Measurements from ENCODE around the gene RUVBL2. TPM values are rescaled to one million over a fixed set of nuclear protein-coding genes. Genes with fewer than 3 reads are reported as not detected.
A peak's percentile ranks its signal among the peaks of the same experiment; 100 is the strongest.

The RUVBL2 gene
- total RNA-seq, 1 experiment from 2014 or later = 270 TPM

GRCh38 chr19:48994035-48994386, 324 bp downstream of the RUVBL2 start:
- Histone ChIP-seq H3K9me3 (ENCODE audit: control insufficient read depth in 1 of 2, insufficient read depth in 1 of 2, low read depth in 1 of 2, low read length in 2 of 2) (no peaks in the 10 kb centered on the region), H3K4me3 (replicated peaks in 1 of 2; ENCODE audit: low read depth in 1 of 2, low read length in 2 of 2) (peak overlapping the region; percentile 75 to 77), H3K9me2 (ENCODE audit: insufficient read depth) (no peaks in the 10 kb centered on the region), H3K4me1 (ENCODE audit: control insufficient read depth in 1 of 2, insufficient read depth in 2 of 2, low read length in 2 of 2) (peaks cover 15 to 34% of the 10 kb centered on the region in 2 experiments), H3K36me3 (ENCODE audit: control insufficient read depth in 1 of 2, insufficient read depth in 2 of 2, low read length in 2 of 2) (peaks cover 6 to 8% of the 10 kb centered on the region in 2 experiments; a peak in 2 of 4 replicates), H3K4me2 (ENCODE audit: low read length) (peak overlapping the region; percentile 92), H3K27me3 (ENCODE audit: insufficient read depth, low read length) (no peaks in the 10 kb centered on the region), H3K9ac (ENCODE audit: low read length) (peak overlapping the region; percentile 90), H3K79me2 (ENCODE audit: insufficient read depth, low read length) (peaks cover 79% of the 10 kb centered on the region), H4K20me1 (ENCODE audit: insufficient read depth) (peaks cover 14% of the 10 kb centered on the region; the same call in 1 of the 2 replicates), H3K27ac (ENCODE audit: low read depth, low read length) (peak overlapping the region; percentile 75), H2AFZ (ENCODE audit: low read depth, low read length, poor library complexity, severe bottlenecking) (no peak overlapping the region)
- no peak for DNase-seq (ENCODE audit: low read depth, low spot score)
- ChIA-PET RAD21 (ENCODE audit: low non-redundant PET in 1 of 2, low total read pairs in 2 of 2, uncharacterized antibody in 2 of 2, unreplicated experiment in 2 of 2) (interaction anchor here in 1 of 2 experiments (0.6 kb wide), 2 partner anchors 20 to 682 kb away, joined by 4 to 5 read pairs; no protein-coding TSS in a partner anchor), POLR2A (interaction anchor here (0.6 to 3.1 kb wide), 19 partner anchors 11 to 623 kb away, joined by 3 to 17 read pairs (median 6); partner anchors contain the start of genes DHDH, FTL, RPL18 and SPHK2), CTCF (interaction anchor here (0.8 to 2.5 kb wide), 30 partner anchors 10 to 385 kb away, joined by 3 to 44 read pairs (median 5); partner anchors contain the start of genes CGB2, CGB7, LHB and LIN7B)
- no peak for ATAC-seq
- TSS peak; percentile 80 for BruUV-seq (replicated peaks)
- intact Hi-C loops (cut with micrococcal nuclease) = no loop called here
- TF ChIP-seq POLR2A (IDR thresholded peaks at IDR 0.05; ENCODE audit: borderline replicate concordance, extremely low read depth, insufficient read depth, insufficient read length) = no peak

- no peak overlapping the region for H3K9ac ChIP-seq (ENCODE audit: low read length)
- TF ChIP-seq CTCF (IDR thresholded peaks at IDR 0.05 in 2 of 3, conservative IDR thresholded peaks at IDR 0.05 in 1 of 3; ENCODE audit: borderline replicate concordance in 1 of 3, insufficient read depth in 1 of 3, low read depth in 2 of 3, low read length in 2 of 3) = peak; percentile 67 to 80 (median 74); a peak in 5 of 6 replicates
- no peak for TF ChIP-seq SP1 (IDR thresholded peaks at IDR 0.05; ENCODE audit: low read depth)
- 0 out of 2 replicates have a peak, but pooled peaks have one; percentile 27 for TF ChIP-seq MAX (IDR thresholded peaks at IDR 0.05)
- peak; percentile 69 for TF ChIP-seq RAD21 (IDR thresholded peaks at IDR 0.05; ENCODE audit: low read depth)
- TF ChIP-seq TCF7L2 (IDR thresholded peaks at IDR 0.05; ENCODE audit: borderline replicate concordance, extremely low read depth, insufficient read depth, insufficient read length) = peak; percentile 40
- H3K9me3 ChIP-seq (ENCODE audit: control insufficient read depth in 1 of 2, insufficient read depth in 1 of 2, low read depth in 1 of 2, low read length in 2 of 2) = no peaks in the 10 kb centered on the region
- H3K36me3 ChIP-seq (ENCODE audit: control insufficient read depth in 1 of 2, insufficient read depth in 2 of 2, low read length in 2 of 2) = peaks cover 8 to 24% of the 10 kb centered on the region in 2 experiments; a peak in 3 of 4 replicates
- ChIA-PET CTCF (interaction anchor here (0.6 to 2.0 kb wide), 10 partner anchors 10 to 211 kb away, joined by 3 to 7 read pairs (median 4); no protein-coding TSS in a partner anchor), RAD21 (ENCODE audit: low non-redundant PET in 1 of 2, low total read pairs in 2 of 2, uncharacterized antibody in 2 of 2, unreplicated experiment in 2 of 2) (interaction anchor here in 1 of 2 experiments (0.7 kb wide), 1 partner anchor 100 kb away, joined by 3 read pairs; no protein-coding TSS in a partner anchor), POLR2A (interaction anchor here (0.6 to 1.0 kb wide), 2 partner anchors 16 to 76 kb away, joined by 3 read pairs; no protein-coding TSS in a partner anchor)
- peak; percentile 62 for DNase-seq (ENCODE audit: low read depth, low spot score)
- H3K4me1 ChIP-seq (ENCODE audit: control insufficient read depth in 1 of 2, insufficient read depth in 2 of 2, low read length in 2 of 2) = peaks cover 9 to 23% of the 10 kb centered on the region in 2 experiments
- H3K4me3 ChIP-seq (replicated peaks in 1 of 2; ENCODE audit: low read depth in 1 of 2, low read length in 2 of 2) = no peak overlapping the region
- BruUV-seq (replicated peaks) = no TSS peak
- H3K79me2 ChIP-seq (ENCODE audit: insufficient read depth, low read length) = peaks cover 87% of the 10 kb centered on the region
- peak; percentile 36 for ATAC-seq
- no peaks in the 10 kb centered on the region for H3K27me3 ChIP-seq (ENCODE audit: insufficient read depth, low read length)
- intact Hi-C loops (cut with micrococcal nuclease) = loop anchor here (2.0 to 5.0 kb wide), 2 partner anchors 211 to 224 kb away; no protein-coding TSS in a partner anchor
- peaks cover 14% of the 10 kb centered on the region; the same call in 1 of the 2 replicates for H4K20me1 ChIP-seq (ENCODE audit: insufficient read depth)
- H3K9me2 ChIP-seq (ENCODE audit: insufficient read depth) = no peaks in the 10 kb centered on the region
- peak overlapping the region; percentile 7; the same call in 1 of the 2 replicates for H3K4me2 ChIP-seq (ENCODE audit: low read length)
- peak overlapping the region; percentile 41 for H3K27ac ChIP-seq (ENCODE audit: low read depth, low read length)
- H2AFZ ChIP-seq (ENCODE audit: low read depth, low read length, poor library complexity, severe bottlenecking) = no peak overlapping the region
Measured at GRCh38 chr19:48997972-48998371, 4.3 kb downstream of the RUVBL2 start.
